ENCODE results near the gene ATP13A2.
"Not testable (repeated sequence)": the region's sequence is repeated elsewhere in the genome, so short reads cannot be mapped to it uniquely, and the experiment has no call there.

ATP13A2 gene

DNA sequence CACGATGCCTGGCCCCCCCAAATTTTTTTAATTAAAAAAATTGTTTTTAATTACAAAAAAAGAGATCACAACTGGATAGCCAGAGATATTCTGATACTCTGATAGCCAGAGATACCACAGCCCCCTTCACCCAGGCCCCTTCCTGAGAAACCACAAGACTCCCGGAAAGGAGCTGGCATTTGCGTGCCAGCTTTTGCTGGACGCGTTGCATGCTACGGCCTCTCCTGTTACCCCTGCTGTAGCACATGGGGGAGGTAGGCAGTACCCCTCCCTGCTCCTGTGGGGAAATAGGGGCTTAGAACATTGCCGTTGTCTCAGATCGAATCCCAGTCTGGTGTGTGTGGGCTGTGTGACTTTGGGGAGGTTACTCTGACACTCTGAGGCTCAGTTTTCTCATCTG lies 54.0 kb downstream of the ATP13A2 start:
- no peak for DNase-seq (ENCODE audit: low read depth)

DNA sequence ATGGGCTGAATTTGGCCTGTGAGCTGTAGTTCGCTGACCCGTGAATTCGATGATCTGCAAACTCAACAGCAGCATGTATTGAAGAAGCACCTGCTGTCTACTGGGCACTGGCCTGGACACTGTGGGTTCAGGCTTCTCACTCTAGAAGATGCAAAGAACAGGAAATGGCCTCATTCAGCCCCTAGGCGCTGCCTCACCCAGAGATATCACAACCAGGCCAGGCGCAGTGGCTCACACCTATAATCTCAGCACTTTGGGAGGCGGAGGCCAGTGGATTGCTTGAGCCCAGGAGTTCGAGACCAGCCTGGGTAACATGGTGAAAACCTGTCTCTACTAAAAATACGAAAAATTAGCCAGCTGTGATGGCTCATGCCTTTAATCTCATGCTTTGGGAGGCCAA lies 55.0 kb downstream of the ATP13A2 start:
- no peak for DNase-seq (ENCODE audit: low read depth)

DNA sequence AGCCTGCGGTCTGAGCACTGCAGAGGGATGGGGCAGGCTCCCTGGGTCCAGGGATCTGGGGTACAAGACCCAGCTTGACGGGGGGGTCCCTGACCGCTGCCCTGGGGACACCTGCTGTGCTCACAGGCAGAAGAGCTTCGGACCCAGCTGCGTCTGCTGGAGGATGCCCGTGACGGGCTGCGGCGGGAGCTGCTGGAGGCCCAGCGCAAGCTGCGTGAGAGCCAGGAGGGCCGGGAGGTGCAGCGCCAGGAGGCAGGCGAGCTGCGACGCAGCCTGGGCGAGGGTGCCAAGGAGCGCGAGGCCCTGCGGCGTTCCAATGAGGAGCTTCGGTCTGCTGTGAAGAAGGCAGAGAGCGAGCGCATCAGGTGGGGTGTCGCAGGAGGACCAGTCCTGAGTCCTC lies 56.5 kb downstream of the ATP13A2 start:
- no peak for DNase-seq (ENCODE audit: low read depth)

DNA sequence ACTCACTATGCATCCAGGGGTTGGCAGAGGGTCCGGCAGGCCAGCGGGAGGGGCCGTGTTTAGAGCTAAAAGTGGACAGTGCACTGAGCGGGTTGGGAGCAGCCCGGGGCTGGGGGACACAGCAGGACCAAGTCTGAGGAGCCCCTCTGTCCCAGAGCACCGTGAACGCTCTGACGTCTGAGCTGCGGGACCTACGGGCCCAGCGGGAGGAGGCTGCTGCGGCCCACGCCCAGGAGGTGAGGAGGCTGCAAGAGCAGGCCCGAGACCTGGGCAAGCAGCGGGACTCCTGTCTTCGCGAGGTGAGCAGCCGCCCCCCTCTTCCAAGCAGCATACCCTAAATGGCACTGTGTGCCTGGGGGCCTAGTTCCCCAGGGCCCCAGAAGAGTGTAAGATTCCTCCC lies 57.1 kb downstream of the ATP13A2 start:
- DNase-seq (ENCODE audit: low read depth): no peak

DNA sequence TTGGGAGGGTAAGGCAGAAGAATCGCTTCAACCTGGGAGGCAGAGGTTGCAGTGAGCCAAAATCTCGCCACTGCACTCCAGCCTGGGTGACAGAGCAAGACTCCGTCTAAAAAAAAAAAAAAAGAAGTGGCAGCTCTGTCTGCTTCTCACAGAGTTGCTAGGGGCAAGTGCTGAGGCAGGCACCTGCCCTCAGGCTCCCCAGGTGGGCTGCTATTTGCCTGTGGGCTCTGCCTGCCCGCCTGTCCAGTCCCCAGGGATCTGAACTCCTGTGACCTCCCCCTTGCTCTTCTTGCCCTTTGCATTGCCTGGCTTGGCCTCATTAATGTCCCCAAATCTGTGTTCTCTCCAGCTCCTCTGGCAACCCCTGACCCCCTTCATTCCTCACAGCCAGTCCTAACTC lies 59.4 kb downstream of the ATP13A2 start:
- not testable (repeated sequence) for DNase-seq (ENCODE audit: low read depth)

DNA sequence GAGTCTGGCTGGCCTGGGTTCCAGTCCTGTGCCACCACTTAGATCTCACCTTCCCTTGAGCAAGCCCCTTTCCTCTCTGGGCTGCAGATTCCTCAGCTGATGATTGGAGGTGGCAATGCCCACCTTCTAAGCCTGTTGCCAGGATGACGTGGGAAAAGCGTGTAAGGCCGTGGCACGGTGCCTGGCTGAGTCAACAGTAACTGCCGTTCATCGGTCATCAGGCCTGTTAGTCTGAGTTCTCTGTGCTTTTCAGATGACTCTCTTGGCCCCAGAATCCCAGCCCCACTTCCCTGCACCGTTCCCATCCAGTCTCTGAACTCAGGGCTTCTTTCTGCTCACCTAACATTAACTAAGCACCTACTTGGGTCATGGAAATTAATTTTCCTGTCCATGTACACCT lies 62.7 kb downstream of the ATP13A2 start:
- DNase-seq (ENCODE audit: low read depth): not testable (repeated sequence)

DNA sequence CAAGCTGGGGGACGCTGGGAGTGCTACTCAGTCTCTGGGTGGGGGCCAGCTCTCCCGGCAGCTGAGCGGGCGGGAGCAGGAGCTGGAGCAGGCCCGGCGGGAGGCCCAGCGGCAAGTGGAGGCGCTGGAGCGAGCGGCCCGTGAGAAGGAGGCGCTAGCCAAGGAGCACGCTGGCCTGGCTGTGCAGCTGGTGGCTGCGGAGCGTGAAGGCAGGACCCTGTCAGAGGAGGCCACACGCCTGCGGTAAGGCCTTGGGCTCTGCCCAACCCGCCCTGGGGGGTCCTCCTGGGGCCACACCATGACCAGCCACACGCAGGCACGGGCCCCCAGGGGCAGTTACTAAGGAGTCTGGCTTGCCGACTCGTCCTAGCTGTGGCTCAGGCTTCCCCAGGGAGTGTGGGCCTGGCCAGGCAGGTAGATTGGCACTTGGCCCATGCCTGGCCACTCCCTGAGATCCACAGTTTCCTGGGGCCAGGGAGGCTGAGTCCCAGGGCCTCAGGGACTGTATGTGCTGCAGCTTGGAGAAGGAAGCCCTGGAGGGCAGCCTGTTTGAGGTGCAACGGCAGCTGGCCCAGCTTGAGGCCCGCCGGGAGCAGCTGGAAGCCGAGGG lies 63.3 kb downstream of the ATP13A2 start:
- not testable (repeated sequence) for DNase-seq (ENCODE audit: low read depth)

DNA sequence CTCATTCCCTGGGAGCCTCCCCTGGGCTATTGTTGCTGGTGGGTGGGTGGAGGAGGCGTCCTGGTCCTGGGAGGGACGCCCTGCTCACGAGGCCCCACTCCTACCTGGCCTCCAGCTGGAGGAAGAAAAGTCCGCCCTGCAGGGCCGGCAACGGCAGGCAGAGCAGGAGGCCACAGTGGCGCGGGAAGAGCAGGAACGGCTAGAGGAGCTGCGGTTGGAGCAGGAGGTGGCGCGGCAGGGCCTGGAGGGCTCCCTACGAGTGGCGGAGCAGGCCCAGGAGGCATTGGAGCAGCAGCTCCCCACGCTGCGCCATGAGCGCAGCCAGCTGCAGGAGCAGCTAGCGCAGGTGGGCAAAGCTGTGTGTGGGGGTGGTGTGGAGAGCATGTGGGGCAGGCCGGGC lies 65.1 kb downstream of the ATP13A2 start:
- no peak for DNase-seq (ENCODE audit: low read depth)

DNA sequence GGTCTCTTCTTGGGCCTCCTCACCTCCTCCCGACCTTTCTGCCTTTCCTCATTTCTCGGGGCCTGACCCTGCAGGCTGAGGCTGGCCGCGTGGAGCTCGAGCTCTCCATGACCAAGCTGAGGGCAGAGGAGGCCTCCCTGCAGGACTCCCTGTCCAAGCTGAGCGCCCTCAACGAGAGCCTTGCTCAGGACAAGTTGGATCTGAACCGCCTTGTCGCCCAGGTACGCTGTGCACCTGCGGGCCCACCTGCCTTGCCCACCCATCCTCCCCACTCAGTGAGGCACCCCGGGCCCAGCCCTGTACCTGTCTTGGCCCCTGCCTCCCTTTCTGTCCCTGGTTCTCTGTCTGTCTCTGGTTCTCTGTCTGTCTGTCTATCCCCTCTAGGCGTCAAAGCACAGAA lies 65.5 kb downstream of the ATP13A2 start:
- DNase-seq (ENCODE audit: low read depth): not testable (repeated sequence)

DNA sequence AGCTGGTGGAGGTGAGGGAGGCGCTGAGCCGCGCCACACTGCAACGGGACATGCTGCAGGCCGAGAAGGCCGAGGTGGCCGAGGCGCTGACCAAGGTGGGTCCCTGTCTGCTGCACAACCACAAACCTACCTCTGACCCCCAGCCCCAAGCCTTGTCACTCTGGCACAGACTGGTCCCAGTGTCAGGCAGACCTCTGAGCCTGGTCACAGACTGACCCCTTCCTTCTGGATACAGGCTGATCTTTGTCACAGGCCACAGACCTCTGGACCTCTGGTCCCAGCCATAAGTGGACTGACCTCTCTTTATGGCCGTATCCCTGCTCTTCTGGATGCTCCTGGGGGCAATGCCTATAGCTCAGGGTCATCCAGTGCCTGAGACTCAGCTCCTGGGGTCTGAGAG lies 66.2 kb downstream of the ATP13A2 start:
- not testable (repeated sequence) for DNase-seq (ENCODE audit: low read depth)

DNA sequence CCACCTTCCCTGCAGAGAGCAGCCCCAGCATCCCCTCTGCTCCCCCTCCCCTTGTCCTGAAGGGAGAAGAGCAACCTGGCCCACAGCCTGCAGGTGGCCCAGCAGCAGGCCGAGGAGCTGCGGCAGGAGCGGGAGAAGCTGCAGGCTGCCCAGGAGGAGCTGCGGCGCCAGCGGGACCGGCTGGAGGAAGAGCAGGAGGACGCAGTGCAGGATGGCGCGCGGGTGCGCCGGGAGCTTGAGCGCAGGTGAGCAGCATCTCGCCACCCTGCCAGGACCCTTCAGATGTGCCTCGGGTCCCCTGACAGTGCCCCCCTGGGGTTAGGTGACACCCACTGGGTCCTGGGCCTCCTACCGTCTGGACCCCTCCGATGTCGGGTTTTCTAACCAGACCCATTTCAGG lies 67.7 kb downstream of the ATP13A2 start:
- no peak for DNase-seq (ENCODE audit: low read depth)

DNA sequence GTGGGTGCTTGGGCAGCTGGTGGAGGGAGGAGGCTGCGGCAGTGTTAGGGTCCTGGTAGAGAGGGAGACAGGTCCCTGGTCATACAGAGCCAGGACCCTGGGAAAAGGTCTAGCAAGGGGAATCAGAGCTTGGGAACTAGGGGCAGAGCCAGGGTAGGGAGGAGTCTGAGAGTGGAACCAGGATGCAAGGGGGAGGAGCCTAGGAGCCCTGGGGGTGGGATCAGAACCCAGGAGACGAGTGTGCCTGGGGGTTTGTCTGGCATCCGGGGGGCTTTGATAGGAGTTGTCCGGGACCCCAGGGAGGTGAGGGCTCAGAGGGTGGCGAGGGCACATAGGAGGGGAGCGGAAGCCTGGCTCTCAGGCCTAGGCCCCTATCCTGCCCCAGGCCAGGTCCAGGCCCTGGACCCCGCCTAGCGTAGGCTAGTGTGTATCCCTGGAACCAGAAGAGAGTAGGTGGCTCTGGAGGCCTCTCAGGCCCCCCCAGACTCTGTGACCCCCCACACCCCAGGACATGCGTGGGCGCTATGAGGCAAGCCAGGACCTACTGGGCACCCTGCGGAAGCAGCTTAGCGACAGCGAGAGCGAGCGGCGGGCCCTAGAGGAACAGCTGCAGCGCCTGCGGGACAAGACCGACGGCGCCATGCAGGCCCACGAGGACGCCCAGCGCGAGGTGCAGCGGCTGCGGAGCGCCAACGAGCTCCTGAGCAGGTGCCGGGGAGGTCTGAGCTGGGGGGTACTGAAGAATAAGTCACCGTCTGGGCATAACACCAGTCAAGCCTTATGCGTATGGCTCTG lies 72.1 kb downstream of the ATP13A2 start:
- not testable (repeated sequence) for DNase-seq (ENCODE audit: low read depth)

DNA sequence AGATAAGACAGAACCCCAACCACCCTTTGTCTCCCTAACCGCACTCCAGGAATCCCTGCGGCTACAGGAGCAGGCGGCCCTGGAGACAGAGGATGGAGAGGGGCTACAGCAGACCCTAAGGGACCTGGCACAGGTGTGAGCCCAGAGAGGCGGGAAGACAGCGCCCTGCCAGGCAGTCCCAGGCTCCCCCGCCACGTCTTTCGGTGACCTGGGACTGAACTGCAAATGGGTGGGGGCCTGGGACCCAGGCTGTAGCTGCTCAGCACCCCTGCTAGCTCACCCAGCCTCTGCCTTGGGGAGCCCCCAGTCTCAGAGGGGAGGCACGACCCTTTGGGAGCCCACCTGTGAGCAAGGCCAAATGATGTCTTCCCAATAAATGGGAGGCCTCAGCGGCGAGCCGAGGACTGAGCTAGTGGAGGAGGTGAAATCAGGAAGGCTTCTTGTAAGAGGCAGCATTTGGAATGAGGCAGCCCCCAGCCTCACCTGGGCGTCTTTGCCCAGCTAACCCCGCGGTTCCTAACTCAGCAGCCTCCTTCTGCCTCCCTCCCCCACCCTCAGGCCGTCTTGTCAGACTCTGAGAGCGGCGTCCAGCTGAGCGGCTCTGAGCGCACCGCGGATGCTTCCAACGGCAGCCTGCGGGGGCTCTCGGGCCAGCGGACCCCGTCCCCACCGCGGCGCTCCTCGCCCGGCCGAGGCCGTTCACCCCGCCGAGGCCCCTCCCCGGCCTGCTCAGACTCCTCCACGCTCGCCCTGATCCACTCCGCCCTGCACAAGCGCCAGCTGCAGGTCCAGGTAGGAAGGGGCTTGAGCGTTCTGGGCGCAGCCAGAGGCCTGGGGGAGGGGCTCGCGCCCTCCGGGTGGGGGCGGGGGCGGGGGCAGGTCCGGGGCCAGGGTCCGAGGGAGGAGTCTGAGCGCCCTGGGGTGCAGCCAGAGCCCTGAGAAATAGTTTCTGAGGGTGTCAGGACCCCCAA lies 73.1 kb downstream of the ATP13A2 start:
- no peak for DNase-seq (ENCODE audit: low read depth)

DNA sequence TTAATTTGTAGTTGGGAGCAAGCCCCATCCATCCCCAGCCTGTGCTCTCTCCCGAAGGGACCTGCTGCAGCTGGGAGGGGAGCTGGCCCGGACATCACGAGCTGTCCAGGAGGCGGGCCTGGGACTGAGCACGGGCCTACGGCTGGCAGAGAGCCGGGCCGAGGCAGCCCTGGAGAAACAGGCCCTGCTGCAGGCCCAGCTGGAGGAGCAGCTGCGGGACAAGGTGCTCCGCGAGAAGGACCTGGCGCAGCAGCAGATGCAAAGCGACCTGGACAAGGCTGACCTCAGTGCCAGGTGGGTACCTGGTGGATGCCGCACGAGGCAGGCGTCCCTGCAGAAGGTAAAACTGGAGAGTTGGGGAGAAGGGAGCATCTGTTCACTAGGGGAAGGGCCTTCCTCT lies 75.1 kb downstream of the ATP13A2 start:
- not testable (repeated sequence) for DNase-seq (ENCODE audit: low read depth)

Data from stimulated activated CD8-positive, alpha-beta memory T cell treated with anti-CD3 and anti-CD28 coated beads, Interleukin-4, amount 100 ng/mL, for 24 hours (primary cell).